ENCODE data around the gene APEH. TPM values are rescaled to one million over a fixed set of nuclear protein-coding genes. Genes with fewer than 3 reads are reported as not detected.

APEH gene
- total and polyA plus RNA-seq, 2 of the 13 experiments (the other 11 are each of a cell fraction or from before 2014, with no cell fraction given) = 116 to 130 TPM

- no peak for TF ChIP-seq SOX13 (IDR thresholded peaks at IDR 0.05)
- peak in 1 of 2 experiments; percentile 80; a peak in 2 of 4 replicates for TF ChIP-seq SOX13 (CRISPR knock-in tag; conservative IDR thresholded peaks at IDR 0.05 in 1 of 2, IDR thresholded peaks at IDR 0.05 in 1 of 2)
- TF ChIP-seq RBM22 (optimal IDR thresholded peaks at IDR 0.05; ENCODE audit: low read length) = peak; percentile 19
- no peak for TF ChIP-seq ZNF564 (CRISPR knock-in tag; IDR thresholded peaks at IDR 0.05)
- TF ChIP-seq JARID2 (CRISPR knock-in tag; IDR thresholded peaks at IDR 0.05; ENCODE audit: insufficient replicate concordance) = no peak
- peak; percentile 87 for TF ChIP-seq ZNF263 (CRISPR knock-in tag; IDR thresholded peaks at IDR 0.05)
- peak; percentile 20; the same call in 1 of the 2 replicates for TF ChIP-seq ZNF574 (CRISPR knock-in tag; IDR thresholded peaks at IDR 0.05)
- peak; percentile 25 for TF ChIP-seq SALL1 (CRISPR knock-in tag; IDR thresholded peaks at IDR 0.05)
- 0 out of 2 replicates have a peak, but pooled peaks have one; percentile 33 for TF ChIP-seq SMYD3 (CRISPR knock-in tag; IDR thresholded peaks at IDR 0.05)
- no peak for TF ChIP-seq CREB3 (CRISPR knock-in tag; IDR thresholded peaks at IDR 0.05)
- peak; percentile 74 to 75; a peak in 3 of 4 replicates for TF ChIP-seq HMGXB4 (CRISPR knock-in tag; IDR thresholded peaks at IDR 0.05; ENCODE audit: borderline replicate concordance in 1 of 2, low read depth in 1 of 2)
- 0 out of 2 replicates have a peak, but pooled peaks have one; percentile 37 for TF ChIP-seq SNAI1 (CRISPR knock-in tag; IDR thresholded peaks at IDR 0.05; ENCODE audit: borderline replicate concordance)
- TF ChIP-seq ZNF850 (CRISPR knock-in tag; conservative IDR thresholded peaks at IDR 0.05) = no peak
- no peak for TF ChIP-seq ONECUT2 (CRISPR knock-in tag; IDR thresholded peaks at IDR 0.05)
- TF ChIP-seq ZNF740 (CRISPR knock-in tag; IDR thresholded peaks at IDR 0.05) = 0 out of 2 replicates have a peak, but pooled peaks have one; percentile 23
- peak; percentile 99 for TF ChIP-seq ESRRA (CRISPR knock-in tag; IDR thresholded peaks at IDR 0.05; ENCODE audit: low read depth)
- no peak; the same call in none of the 2 replicates for TF ChIP-seq IKZF5 (CRISPR knock-in tag; IDR thresholded peaks at IDR 0.05)
- TF ChIP-seq ATF4 (CRISPR knock-in tag; IDR thresholded peaks at IDR 0.05) = no peak
- TF ChIP-seq TARDBP (CRISPR knock-in tag; IDR thresholded peaks at IDR 0.05) = peak; percentile 64
Measured at GRCh38 chr3:49671291-49672288, 2.6 kb upstream of the APEH start (continued).
